ENCODE measurements around the gene PNPLA1.

PNPLA1 gene

GRCh38 chr6:36320475-36320874 lies 50.6 kb downstream of the PNPLA1 start:
- TF ChIP-seq ZNF70 (CRISPR knock-in tag; IDR thresholded peaks at IDR 0.05) (no peak), GLIS3 (CRISPR knock-in tag; IDR thresholded peaks at IDR 0.05) (no peak), ARNTL (CRISPR knock-in tag; IDR thresholded peaks at IDR 0.05; ENCODE audit: borderline replicate concordance, low read depth) (no peak), PPARA (CRISPR knock-in tag; IDR thresholded peaks at IDR 0.05; ENCODE audit: borderline replicate concordance) (no peak), ZFP30 (CRISPR knock-in tag; IDR thresholded peaks at IDR 0.05) (no peak)
- no peak for ATAC-seq

GRCh38 chr6:36322591-36322990 lies 52.7 kb downstream of the PNPLA1 start:
- no peak for ATAC-seq
- no peak for TF ChIP-seq BACH2 (CRISPR knock-in tag; IDR thresholded peaks at IDR 0.05; ENCODE audit: borderline replicate concordance)
- TF ChIP-seq PPARA (CRISPR knock-in tag; IDR thresholded peaks at IDR 0.05; ENCODE audit: borderline replicate concordance): no peak
- TF ChIP-seq PATZ1 (CRISPR knock-in tag; IDR thresholded peaks at IDR 0.05; ENCODE audit: borderline replicate concordance): no peak
- no peak for TF ChIP-seq ZNF70 (CRISPR knock-in tag; IDR thresholded peaks at IDR 0.05)
- TF ChIP-seq TSHZ2 (CRISPR knock-in tag; IDR thresholded peaks at IDR 0.05): no peak

- ATAC-seq: peak; percentile 63
- TF ChIP-seq PPARA (CRISPR knock-in tag; IDR thresholded peaks at IDR 0.05; ENCODE audit: borderline replicate concordance) (no peak), SNAI2 (CRISPR knock-in tag; IDR thresholded peaks at IDR 0.05) (no peak), ZC3H10 (CRISPR knock-in tag; IDR thresholded peaks at IDR 0.05) (no peak), BACH2 (CRISPR knock-in tag; IDR thresholded peaks at IDR 0.05; ENCODE audit: borderline replicate concordance) (no peak), PATZ1 (CRISPR knock-in tag; IDR thresholded peaks at IDR 0.05; ENCODE audit: borderline replicate concordance) (no peak), GLIS3 (CRISPR knock-in tag; IDR thresholded peaks at IDR 0.05) (no peak), ZFP30 (CRISPR knock-in tag; IDR thresholded peaks at IDR 0.05) (no peak), RARB (CRISPR knock-in tag; IDR thresholded peaks at IDR 0.05) (no peak), TOX (CRISPR knock-in tag; IDR thresholded peaks at IDR 0.05; ENCODE audit: borderline replicate concordance) (no peak)
Observed at GRCh38 chr6:36323062-36323461, 53.2 kb downstream of the PNPLA1 start.

DNA sequence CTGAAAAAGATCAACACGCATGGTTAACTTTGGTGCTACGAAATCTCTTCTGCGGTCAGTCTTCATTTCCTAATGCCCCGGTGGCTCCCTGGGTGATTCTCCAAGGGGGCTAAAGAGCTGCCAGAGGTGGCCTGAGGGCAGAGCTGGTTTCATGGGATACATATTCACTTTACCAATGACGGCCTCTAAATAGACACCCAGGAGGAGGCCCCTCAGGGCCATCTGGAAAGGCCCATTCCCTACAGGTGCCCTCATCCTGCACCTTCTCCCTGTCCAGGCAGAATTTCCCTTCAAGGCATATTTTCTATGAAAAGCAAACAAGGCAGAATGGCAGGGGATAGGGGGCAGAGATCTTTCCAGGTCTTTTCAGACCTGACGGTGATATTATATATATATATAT lies 54.3 kb downstream of the PNPLA1 start:
- TF ChIP-seq GLIS3 (CRISPR knock-in tag; IDR thresholded peaks at IDR 0.05): no peak
- TF ChIP-seq ISL1 (CRISPR knock-in tag; IDR thresholded peaks at IDR 0.05): no peak
- TF ChIP-seq, protein P1, sequence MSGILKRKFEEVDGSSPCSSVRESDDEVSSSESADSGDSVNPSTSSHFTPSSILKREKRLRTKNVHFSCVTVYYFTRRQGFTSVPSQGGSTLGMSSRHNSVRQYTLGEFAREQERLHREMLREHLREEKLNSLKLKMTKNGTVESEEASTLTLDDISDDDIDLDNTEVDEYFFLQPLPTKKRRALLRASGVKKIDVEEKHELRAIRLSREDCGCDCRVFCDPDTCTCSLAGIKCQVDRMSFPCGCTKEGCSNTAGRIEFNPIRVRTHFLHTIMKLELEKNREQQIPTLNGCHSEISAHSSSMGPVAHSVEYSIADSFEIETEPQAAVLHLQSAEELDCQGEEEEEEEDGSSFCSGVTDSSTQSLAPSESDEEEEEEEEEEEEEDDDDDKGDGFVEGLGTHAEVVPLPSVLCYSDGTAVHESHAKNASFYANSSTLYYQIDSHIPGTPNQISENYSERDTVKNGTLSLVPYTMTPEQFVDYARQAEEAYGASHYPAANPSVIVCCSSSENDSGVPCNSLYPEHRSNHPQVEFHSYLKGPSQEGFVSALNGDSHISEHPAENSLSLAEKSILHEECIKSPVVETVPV (CRISPR knock-in tag; IDR thresholded peaks at IDR 0.05): no peak
- no peak for TF ChIP-seq CSDC2 (CRISPR knock-in tag; IDR thresholded peaks at IDR 0.05)
- TF ChIP-seq, protein P2, sequence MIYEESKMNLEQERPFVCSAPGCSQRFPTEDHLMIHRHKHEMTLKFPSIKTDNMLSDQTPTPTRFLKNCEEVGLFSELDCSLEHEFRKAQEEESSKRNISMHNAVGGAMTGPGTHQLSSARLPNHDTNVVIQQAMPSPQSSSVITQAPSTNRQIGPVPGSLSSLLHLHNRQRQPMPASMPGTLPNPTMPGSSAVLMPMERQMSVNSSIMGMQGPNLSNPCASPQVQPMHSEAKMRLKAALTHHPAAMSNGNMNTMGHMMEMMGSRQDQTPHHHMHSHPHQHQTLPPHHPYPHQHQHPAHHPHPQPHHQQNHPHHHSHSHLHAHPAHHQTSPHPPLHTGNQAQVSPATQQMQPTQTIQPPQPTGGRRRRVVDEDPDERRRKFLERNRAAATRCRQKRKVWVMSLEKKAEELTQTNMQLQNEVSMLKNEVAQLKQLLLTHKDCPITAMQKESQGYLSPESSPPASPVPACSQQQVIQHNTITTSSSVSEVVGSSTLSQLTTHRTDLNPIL (CRISPR knock-in tag; IDR thresholded peaks at IDR 0.05; ENCODE audit: low read depth): no peak
- no peak for TF ChIP-seq TCF4 (CRISPR knock-in tag; IDR thresholded peaks at IDR 0.05; ENCODE audit: borderline replicate concordance)
- TF ChIP-seq OSR1 (CRISPR knock-in tag; IDR thresholded peaks at IDR 0.05): no peak
- TF ChIP-seq ZNF565 (CRISPR knock-in tag; conservative IDR thresholded peaks at IDR 0.05; ENCODE audit: low read depth): no peak
- TF ChIP-seq SNAI2 (CRISPR knock-in tag; IDR thresholded peaks at IDR 0.05): no peak
- TF ChIP-seq ZNF70 (CRISPR knock-in tag; IDR thresholded peaks at IDR 0.05): no peak
- no peak for TF ChIP-seq TOX (CRISPR knock-in tag; IDR thresholded peaks at IDR 0.05; ENCODE audit: borderline replicate concordance)
- no peak for TF ChIP-seq ZFP30 (CRISPR knock-in tag; IDR thresholded peaks at IDR 0.05)
- TF ChIP-seq BACH2 (CRISPR knock-in tag; IDR thresholded peaks at IDR 0.05; ENCODE audit: borderline replicate concordance): no peak
- no peak for TF ChIP-seq ARNTL (CRISPR knock-in tag; IDR thresholded peaks at IDR 0.05; ENCODE audit: borderline replicate concordance, low read depth)
- TF ChIP-seq ESRRG (CRISPR knock-in tag; IDR thresholded peaks at IDR 0.05): no peak
- no peak for ATAC-seq
